Vagina (tissue), 2 donors: ENCODE results near the gene EHD1.

ENCODE experiments used
- POLR2A ChIP-seq, 2 donors: fragments of 450-650 bp; IDR thresholded peaks; one replicate each; pipeline ENCODE4 v1.6.1; 2017; ENCODE audit warnings: antibody characterized with exemption in 2 of 2, mild to moderate bottlenecking in 2 of 2, moderate library complexity in 2 of 2
- POLR2AphosphoS5 ChIP-seq, 2 donors: sonication (generic); formaldehyde crosslinking; IDR thresholded peaks; one replicate each; pipeline ENCODE4 v1.9.0; 2017; ENCODE audit warnings: antibody characterized with exemption in 2 of 2, mild to moderate bottlenecking in 2 of 2, low read depth in 1 of 2; ENCODE audit not compliant: insufficient read depth in 1 of 2
- TF ChIP-seq, protein P1 (sequence below), 3 experiments: fragments of 450-650 bp in 2 of 3; fragments of 200-600 bp in 1 of 3; sonication (generic) in 1 of 3; IDR thresholded peaks; one replicate each; pipeline ENCODE4 v1.5.1; 2017 to 2019; ENCODE audit warnings: antibody characterized with exemption in 3 of 3, mild to moderate bottlenecking in 2 of 3, moderate library complexity in 2 of 3

- TF ChIP-seq POLR2AphosphoS5 (IDR thresholded peaks at IDR 0.05; ENCODE audit: insufficient read depth in 1 of 2, low read depth in 1 of 2) (no peak), POLR2A (IDR thresholded peaks at IDR 0.05) (no peak)
- TF ChIP-seq, protein P1, sequence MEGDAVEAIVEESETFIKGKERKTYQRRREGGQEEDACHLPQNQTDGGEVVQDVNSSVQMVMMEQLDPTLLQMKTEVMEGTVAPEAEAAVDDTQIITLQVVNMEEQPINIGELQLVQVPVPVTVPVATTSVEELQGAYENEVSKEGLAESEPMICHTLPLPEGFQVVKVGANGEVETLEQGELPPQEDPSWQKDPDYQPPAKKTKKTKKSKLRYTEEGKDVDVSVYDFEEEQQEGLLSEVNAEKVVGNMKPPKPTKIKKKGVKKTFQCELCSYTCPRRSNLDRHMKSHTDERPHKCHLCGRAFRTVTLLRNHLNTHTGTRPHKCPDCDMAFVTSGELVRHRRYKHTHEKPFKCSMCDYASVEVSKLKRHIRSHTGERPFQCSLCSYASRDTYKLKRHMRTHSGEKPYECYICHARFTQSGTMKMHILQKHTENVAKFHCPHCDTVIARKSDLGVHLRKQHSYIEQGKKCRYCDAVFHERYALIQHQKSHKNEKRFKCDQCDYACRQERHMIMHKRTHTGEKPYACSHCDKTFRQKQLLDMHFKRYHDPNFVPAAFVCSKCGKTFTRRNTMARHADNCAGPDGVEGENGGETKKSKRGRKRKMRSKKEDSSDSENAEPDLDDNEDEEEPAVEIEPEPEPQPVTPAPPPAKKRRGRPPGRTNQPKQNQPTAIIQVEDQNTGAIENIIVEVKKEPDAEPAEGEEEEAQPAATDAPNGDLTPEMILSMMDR (IDR thresholded peaks at IDR 0.05): no peak
Observed at GRCh38 chr11:64919627-64920026, 41.2 kb upstream of the EHD1 start.
